ENCODE results near the gene SAMD4A.
"Not testable (repeated sequence)": the region's sequence is repeated elsewhere in the genome, so short reads cannot be mapped to it uniquely, and the experiment has no call there.

SAMD4A gene

GRCh38 chr14:54621686-54622085, 54.8 kb downstream of the SAMD4A start:
- peaks cover 26% of the 10 kb centered on the region for H3K4me1 ChIP-seq (ENCODE audit: control insufficient read depth, insufficient read depth, low read length)
- no peaks in the 10 kb centered on the region for H3K27me3 ChIP-seq (ENCODE audit: control insufficient read depth, insufficient read depth, low read length)
- no peaks in the 10 kb centered on the region for H3K9me3 ChIP-seq (ENCODE audit: control insufficient read depth, insufficient read depth, low read depth, low read length)
- no peak overlapping the region for H3K9ac ChIP-seq (ENCODE audit: low read length)
- H3K4me3 ChIP-seq (ENCODE audit: low read depth, low read length) = no peak overlapping the region
- H3K36me3 ChIP-seq (ENCODE audit: control insufficient read depth, insufficient read depth, low read length) = no peaks in the 10 kb centered on the region
- H3K27ac ChIP-seq (ENCODE audit: low read depth, low read length) = no peak overlapping the region

- Histone ChIP-seq H3K27me3 (ENCODE audit: control insufficient read depth, insufficient read depth, low read length) (no peaks in the 10 kb centered on the region), H3K4me3 (ENCODE audit: low read depth, low read length) (no peak overlapping the region), H3K9me3 (ENCODE audit: control insufficient read depth, insufficient read depth, low read depth, low read length) (no peaks in the 10 kb centered on the region), H3K4me1 (ENCODE audit: control insufficient read depth, insufficient read depth, low read length) (peaks cover 33% of the 10 kb centered on the region), H3K27ac (ENCODE audit: low read depth, low read length) (no peak overlapping the region), H3K36me3 (ENCODE audit: control insufficient read depth, insufficient read depth, low read length) (no peaks in the 10 kb centered on the region), H3K9ac (ENCODE audit: low read length) (no peak overlapping the region)
These were observed 55.4 kb downstream of the SAMD4A start for GRCh38 chr14:54622192-54622958.

GRCh38 chr14:54623279-54624004, 56.5 kb downstream of the SAMD4A start:
- Histone ChIP-seq H3K36me3 (ENCODE audit: control insufficient read depth, insufficient read depth, low read length) (no peaks in the 10 kb centered on the region), H3K4me3 (ENCODE audit: low read depth, low read length) (no peak overlapping the region), H3K27me3 (ENCODE audit: control insufficient read depth, insufficient read depth, low read length) (no peaks in the 10 kb centered on the region), H3K9ac (ENCODE audit: low read length) (no peak overlapping the region), H3K27ac (ENCODE audit: low read depth, low read length) (no peak overlapping the region), H3K9me3 (ENCODE audit: control insufficient read depth, insufficient read depth, low read depth, low read length) (no peaks in the 10 kb centered on the region), H3K4me1 (ENCODE audit: control insufficient read depth, insufficient read depth, low read length) (peaks cover 43% of the 10 kb centered on the region)

- H3K4me3 ChIP-seq (ENCODE audit: low read depth, low read length); H3K27me3 ChIP-seq (ENCODE audit: control insufficient read depth, insufficient read depth, low read length); H3K9me3 ChIP-seq (ENCODE audit: control insufficient read depth, insufficient read depth, low read depth, low read length); H3K9ac ChIP-seq (ENCODE audit: low read length); H3K27ac ChIP-seq (ENCODE audit: low read depth, low read length); H3K36me3 ChIP-seq (ENCODE audit: control insufficient read depth, insufficient read depth, low read length): not testable (repeated sequence)
- H3K4me1 ChIP-seq (ENCODE audit: control insufficient read depth, insufficient read depth, low read length) = peaks cover 43% of the 10 kb centered on the region
These were observed 57.1 kb downstream of the SAMD4A start for GRCh38 chr14:54624005-54624358.

- Histone ChIP-seq H3K36me3 (ENCODE audit: control insufficient read depth, insufficient read depth, low read length) (no peaks in the 10 kb centered on the region), H3K9ac (ENCODE audit: low read length) (no peak overlapping the region), H3K27ac (ENCODE audit: low read depth, low read length) (no peak overlapping the region), H3K27me3 (ENCODE audit: control insufficient read depth, insufficient read depth, low read length) (no peaks in the 10 kb centered on the region), H3K9me3 (ENCODE audit: control insufficient read depth, insufficient read depth, low read depth, low read length) (no peaks in the 10 kb centered on the region), H3K4me1 (ENCODE audit: control insufficient read depth, insufficient read depth, low read length) (peaks cover 43% of the 10 kb centered on the region), H3K4me3 (ENCODE audit: low read depth, low read length) (no peak overlapping the region)
These were observed 58.2 kb downstream of the SAMD4A start for GRCh38 chr14:54625112-54625511.

GRCh38 chr14:54627219-54627539, 60.3 kb downstream of the SAMD4A start:
- H3K4me1 ChIP-seq (ENCODE audit: control insufficient read depth, insufficient read depth, low read length) = peaks cover 43% of the 10 kb centered on the region
- peak overlapping the region; percentile 59 for H3K27ac ChIP-seq (ENCODE audit: low read depth, low read length)
- H3K9me3 ChIP-seq (ENCODE audit: control insufficient read depth, insufficient read depth, low read depth, low read length) = peaks cover 7% of the 10 kb centered on the region; the same call in 1 of the 2 replicates
- H3K9ac ChIP-seq (ENCODE audit: low read length) = no peak overlapping the region
- H3K27me3 ChIP-seq (ENCODE audit: control insufficient read depth, insufficient read depth, low read length) = no peaks in the 10 kb centered on the region
- no peaks in the 10 kb centered on the region for H3K36me3 ChIP-seq (ENCODE audit: control insufficient read depth, insufficient read depth, low read length)
- H3K4me3 ChIP-seq (ENCODE audit: low read depth, low read length) = no peak overlapping the region

GRCh38 chr14:54627540-54628363, 60.8 kb downstream of the SAMD4A start:
- peaks cover 43% of the 10 kb centered on the region for H3K4me1 ChIP-seq (ENCODE audit: control insufficient read depth, insufficient read depth, low read length)
- H3K4me3 ChIP-seq (ENCODE audit: low read depth, low read length) = no peak overlapping the region
- H3K9ac ChIP-seq (ENCODE audit: low read length) = no peak overlapping the region
- peaks cover 10% of the 10 kb centered on the region for H3K9me3 ChIP-seq (ENCODE audit: control insufficient read depth, insufficient read depth, low read depth, low read length)
- peak overlapping the region; percentile 59 for H3K27ac ChIP-seq (ENCODE audit: low read depth, low read length)
- H3K36me3 ChIP-seq (ENCODE audit: control insufficient read depth, insufficient read depth, low read length) = no peaks in the 10 kb centered on the region
- no peaks in the 10 kb centered on the region for H3K27me3 ChIP-seq (ENCODE audit: control insufficient read depth, insufficient read depth, low read length)

GRCh38 chr14:54629183-54629582, 62.3 kb downstream of the SAMD4A start:
- H3K9ac ChIP-seq (ENCODE audit: low read length) = no peak overlapping the region
- no peak overlapping the region for H3K27ac ChIP-seq (ENCODE audit: low read depth, low read length)
- no peak overlapping the region for H3K4me3 ChIP-seq (ENCODE audit: low read depth, low read length)
- H3K4me1 ChIP-seq (ENCODE audit: control insufficient read depth, insufficient read depth, low read length) = peaks cover 41% of the 10 kb centered on the region
- H3K36me3 ChIP-seq (ENCODE audit: control insufficient read depth, insufficient read depth, low read length) = no peaks in the 10 kb centered on the region
- peaks cover 10% of the 10 kb centered on the region for H3K9me3 ChIP-seq (ENCODE audit: control insufficient read depth, insufficient read depth, low read depth, low read length)
- H3K27me3 ChIP-seq (ENCODE audit: control insufficient read depth, insufficient read depth, low read length) = no peaks in the 10 kb centered on the region

GRCh38 chr14:54629635-54630360, 62.9 kb downstream of the SAMD4A start:
- H3K4me1 ChIP-seq (ENCODE audit: control insufficient read depth, insufficient read depth, low read length) = peaks cover 35% of the 10 kb centered on the region
- no peak overlapping the region for H3K4me3 ChIP-seq (ENCODE audit: low read depth, low read length)
- no peaks in the 10 kb centered on the region for H3K27me3 ChIP-seq (ENCODE audit: control insufficient read depth, insufficient read depth, low read length)
- peaks cover 10% of the 10 kb centered on the region for H3K9me3 ChIP-seq (ENCODE audit: control insufficient read depth, insufficient read depth, low read depth, low read length)
- H3K27ac ChIP-seq (ENCODE audit: low read depth, low read length) = no peak overlapping the region
- no peaks in the 10 kb centered on the region for H3K36me3 ChIP-seq (ENCODE audit: control insufficient read depth, insufficient read depth, low read length)
- no peak overlapping the region for H3K9ac ChIP-seq (ENCODE audit: low read length)

- Histone ChIP-seq H3K4me3 (ENCODE audit: low read depth, low read length) (no peak overlapping the region), H3K36me3 (ENCODE audit: control insufficient read depth, insufficient read depth, low read length) (no peaks in the 10 kb centered on the region), H3K4me1 (ENCODE audit: control insufficient read depth, insufficient read depth, low read length) (peaks cover 23% of the 10 kb centered on the region), H3K27ac (ENCODE audit: low read depth, low read length) (no peak overlapping the region), H3K9me3 (ENCODE audit: control insufficient read depth, insufficient read depth, low read depth, low read length) (peaks cover 10% of the 10 kb centered on the region), H3K27me3 (ENCODE audit: control insufficient read depth, insufficient read depth, low read length) (no peaks in the 10 kb centered on the region), H3K9ac (ENCODE audit: low read length) (no peak overlapping the region)
These were observed 64.1 kb downstream of the SAMD4A start for GRCh38 chr14:54631016-54631415.
